Activated CD4-positive, CD25-positive, alpha-beta regulatory T cell (primary cell): Measurements from ENCODE around the gene MEN1.
A peak's percentile ranks its signal among the peaks of the same experiment; 100 is the strongest.

Experiments
- DNase-seq, 4 experiments: peaks; one replicate each; lab custom pipeline; 2025; lab: John Stamatoyannopoulos, UW

Gene MEN1

GRCh38 chr11:64810271-64810890 is at the start of gene MEN1:
Gene MEN1 (minus strand): TSS chr11:64810551. CDS start chr11:64810109, 442 bp downstream.
- DNase-seq = peak; percentile 48 to 67 (median 58)

- peak in 2 of 4 experiments; percentile 31 to 43 for DNase-seq
Observed at GRCh38 chr11:64859542-64860414, 49.4 kb upstream of the MEN1 start.

- DNase-seq = peak in 2 of 4 experiments; percentile 43 to 50
Observed at GRCh38 chr11:64858467-64859263, 48.3 kb upstream of the MEN1 start.

- DNase-seq = no peak
Observed at GRCh38 chr11:64857485-64857884, 47.1 kb upstream of the MEN1 start.

DNA sequence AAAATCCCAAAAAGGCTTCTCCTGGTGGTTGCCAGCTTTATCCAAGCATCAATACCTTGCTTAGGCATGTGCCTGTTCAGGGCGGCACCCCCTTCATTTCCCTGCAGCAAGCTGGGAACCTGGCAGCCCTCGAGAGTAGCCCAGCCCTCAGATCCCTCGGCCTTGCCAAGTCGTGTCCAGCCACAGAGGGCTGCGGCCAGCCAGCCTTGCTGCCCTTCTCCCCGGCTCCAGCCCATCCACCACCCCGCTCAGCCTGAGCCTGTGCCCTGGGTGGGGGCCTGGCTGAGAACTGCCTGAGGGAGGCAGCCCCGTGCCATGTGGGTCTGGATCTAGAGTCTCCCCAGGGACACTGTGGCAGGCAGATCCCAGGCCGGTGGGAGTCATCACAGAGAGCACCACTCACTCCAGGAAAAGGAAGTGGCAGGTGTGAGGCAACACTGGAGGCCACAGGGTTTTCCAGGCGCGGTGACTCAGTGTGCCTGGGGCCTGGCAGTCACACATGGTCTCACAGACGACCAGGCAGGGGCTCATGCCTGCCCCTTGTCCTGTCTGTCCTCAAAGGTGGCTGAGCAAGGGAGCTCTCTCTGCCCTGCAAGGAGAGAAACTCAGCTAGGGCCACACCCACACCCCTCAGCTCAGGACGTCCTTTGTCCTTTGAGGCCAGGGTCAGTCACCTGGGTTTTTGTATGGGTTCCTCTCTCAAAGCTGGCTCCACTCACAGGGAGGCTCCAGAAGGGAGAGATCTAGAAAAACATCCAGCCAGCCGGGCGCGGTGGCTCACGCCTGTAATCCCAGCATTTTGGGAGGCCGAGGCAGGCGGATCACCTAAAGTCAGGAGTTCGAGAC is 46.3 kb upstream of the MEN1 start:
- peak in 2 of 4 experiments; percentile 21 to 27 for DNase-seq

DNA sequence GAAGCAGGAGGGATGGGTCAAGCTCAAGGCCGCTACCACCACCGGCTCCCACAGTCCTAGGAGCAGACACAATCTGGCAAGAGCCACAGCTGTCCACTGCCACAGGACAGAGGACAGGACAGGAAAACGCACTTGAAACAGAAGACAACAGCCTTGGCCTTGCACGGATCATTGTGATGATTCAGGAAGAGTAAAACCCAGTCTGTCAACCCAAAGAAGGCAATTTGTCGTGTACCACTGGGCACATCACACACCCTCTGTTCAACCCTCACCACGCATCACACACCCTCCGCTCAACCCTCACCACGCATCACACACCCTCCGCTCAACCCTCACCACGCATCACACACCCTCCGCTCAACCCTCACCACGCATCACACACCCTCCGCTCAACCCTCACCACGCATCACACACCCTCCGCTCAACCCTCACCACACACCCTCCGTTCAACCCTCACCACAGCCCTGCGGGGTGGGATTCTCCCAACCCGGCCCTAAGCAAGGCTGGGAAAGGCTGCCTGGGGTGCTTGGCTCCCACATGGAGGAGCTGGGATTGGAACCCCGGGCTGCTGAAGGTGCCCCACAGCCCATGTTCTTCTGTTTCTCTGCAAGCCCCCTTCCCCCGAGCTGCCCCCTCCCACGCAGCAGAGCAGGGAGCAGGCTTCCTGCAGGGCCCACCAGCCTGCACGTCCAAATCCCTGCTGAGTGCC is 45.4 kb upstream of the MEN1 start:
- no peak for DNase-seq

- peak in 3 of 4 experiments; percentile 31 to 40 (median 38) for DNase-seq
Observed at GRCh38 chr11:64854534-64855502, 44.5 kb upstream of the MEN1 start.

- DNase-seq = no peak
Observed at GRCh38 chr11:64854157-64854533, 43.8 kb upstream of the MEN1 start.

DNA sequence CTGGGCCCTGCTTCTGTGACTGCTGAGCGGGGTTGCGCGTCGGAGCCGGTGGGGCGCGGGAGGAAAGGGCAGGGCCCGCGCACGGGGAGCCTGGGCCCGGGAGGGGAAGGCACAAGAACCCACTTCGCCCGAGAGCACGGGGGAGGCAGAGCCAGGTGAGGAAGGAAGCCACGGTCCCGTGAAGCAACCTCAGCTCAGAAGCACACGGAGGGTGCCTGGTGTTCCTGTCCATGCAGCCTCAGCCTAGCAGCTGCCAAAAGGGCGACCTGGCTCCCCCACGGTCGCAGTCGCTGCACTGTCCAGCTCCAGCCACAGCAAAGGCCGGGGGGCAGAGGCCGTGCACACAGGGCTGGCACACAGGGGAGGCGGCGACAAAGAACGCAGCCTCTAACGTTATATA is 43.4 kb upstream of the MEN1 start:
- no peak for DNase-seq

DNA sequence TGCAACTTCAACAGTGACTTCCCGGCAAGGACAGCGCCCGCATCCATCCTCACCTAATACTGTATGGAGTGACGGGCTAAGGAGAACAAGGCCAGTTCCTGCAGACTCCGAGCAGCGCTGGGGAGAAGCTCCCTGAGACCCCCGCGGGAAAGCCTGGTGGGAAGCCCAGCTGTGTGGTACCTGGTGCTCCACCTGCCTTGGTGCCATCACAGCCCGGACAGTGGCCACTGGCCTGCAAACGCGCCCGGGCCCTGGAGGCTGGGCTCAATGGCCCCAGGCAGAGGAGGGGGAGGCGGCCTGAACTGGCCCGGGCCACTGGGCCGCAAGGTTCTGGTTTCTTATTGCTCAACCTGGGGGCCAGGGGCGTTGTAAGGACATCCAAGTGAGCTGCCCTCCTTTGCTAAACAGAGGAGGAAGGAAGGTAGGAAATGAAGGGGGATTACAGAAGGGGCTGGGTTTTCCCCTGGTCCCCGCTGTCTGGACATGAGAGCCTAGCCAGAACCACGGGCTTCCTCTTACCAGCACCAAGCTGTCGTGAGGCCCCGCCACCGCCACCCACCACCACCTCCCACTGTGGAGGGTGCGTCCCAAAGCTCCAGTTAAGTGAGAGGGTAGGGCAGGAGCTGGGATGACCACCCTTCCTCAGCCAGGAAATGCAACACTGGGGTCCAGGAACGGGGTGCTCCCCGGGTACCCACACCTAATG is 42.6 kb upstream of the MEN1 start:
- no peak for DNase-seq

- DNase-seq = no peak
Observed at GRCh38 chr11:64851831-64852351, 41.5 kb upstream of the MEN1 start.

GRCh38 chr11:64850979-64851567 is 40.7 kb upstream of the MEN1 start:
- DNase-seq = peak in 1 of 4 experiments; percentile 29

GRCh38 chr11:64849598-64850356 is 39.4 kb upstream of the MEN1 start:
- DNase-seq = no peak

DNA sequence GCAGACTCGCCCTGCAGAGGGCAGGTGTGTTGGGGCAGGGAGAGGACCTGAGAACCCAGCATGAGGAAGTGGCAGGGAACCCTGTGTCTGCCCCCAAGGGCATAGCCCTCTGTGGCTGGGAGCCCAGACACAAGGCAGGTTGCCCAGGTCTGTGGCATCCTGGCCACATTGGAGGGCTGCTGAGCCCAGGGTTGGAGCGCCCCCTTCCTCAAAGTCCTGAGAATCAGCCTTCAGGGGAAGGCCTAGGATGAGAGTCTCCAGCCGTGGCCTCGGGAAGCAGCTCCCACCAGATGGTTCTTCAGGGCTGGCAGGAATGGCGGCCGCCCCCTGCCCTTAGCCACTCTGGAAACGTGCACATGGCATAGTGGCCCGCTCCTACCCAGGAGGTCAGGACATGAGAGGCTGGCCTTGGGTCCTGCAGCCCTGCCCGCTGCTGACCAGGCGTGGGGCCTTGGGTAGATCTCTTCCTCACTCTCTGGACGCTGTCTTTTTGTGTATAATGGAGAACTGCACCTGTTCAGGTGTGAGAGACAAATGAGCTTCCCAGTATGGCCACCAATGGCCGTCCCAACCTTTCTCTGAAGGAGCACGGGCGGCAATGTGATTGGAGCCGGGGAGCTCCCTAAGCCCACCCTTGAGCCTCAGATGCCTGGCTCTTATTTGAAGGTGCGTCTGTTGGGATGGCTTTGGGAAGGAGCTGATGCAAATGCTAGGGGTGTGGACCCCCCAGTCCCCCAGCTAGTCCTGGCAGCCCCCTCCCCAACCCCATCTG is 38.7 kb upstream of the MEN1 start:
- DNase-seq = peak in 1 of 4 experiments; percentile 32

DNA sequence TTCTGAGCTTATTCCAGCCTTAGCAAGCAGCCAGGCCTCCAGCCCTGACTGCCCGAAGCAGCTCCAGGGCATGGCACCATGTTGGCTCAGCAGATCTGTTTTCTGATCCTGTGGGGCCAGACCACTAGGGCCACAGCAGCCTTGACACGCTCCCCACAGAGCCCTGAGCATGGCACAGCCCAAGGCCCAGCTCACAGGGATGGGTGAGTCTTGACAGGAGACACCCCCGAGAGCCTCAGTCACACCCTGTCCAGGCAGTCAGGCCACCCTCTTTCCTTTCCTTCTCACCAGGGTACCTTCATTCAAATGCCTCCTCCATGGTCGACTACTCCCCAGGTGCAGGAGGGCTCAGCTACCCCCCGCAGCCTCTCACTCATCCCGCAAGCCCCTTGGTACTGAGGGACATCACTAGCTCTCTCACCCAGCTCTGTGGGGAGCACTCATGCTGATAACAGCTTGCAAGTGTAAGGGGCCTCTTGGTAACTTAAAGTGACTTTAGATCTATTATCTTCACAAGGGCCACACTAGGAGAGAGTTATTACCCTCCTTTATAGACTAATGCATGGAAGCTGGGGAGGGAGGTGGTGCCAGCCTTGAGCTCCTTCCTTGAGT is 38.0 kb upstream of the MEN1 start:
- DNase-seq = no peak

GRCh38 chr11:64846998-64847666 is 36.8 kb upstream of the MEN1 start:
- DNase-seq = peak; percentile 79 to 97 (median 92)
